Measurements from ENCODE around the gene MYRIP.
"Not testable (repeated sequence)": the region's sequence is repeated elsewhere in the genome, so short reads cannot be mapped to it uniquely, and the experiment has no call there.

GRCh38 chr3:40283057-40283456, 473.6 kb downstream of the MYRIP start:
- not testable (repeated sequence) for TF ChIP-seq CTCF, POLR2A (IDR thresholded peaks at IDR 0.05)

Measured in suprapubic skin (tissue), 3 donors.